Lung (tissue), 12 donors: Measurements from ENCODE around the gene TFF1. TPM values are rescaled to one million over a fixed set of nuclear protein-coding genes. Genes with fewer than 3 reads are reported as not detected.

Source experiments
- ATAC-seq: fragments of 200-7000 bp; cut with Tn5 transposase; one replicate; pipeline ENCODE4 v1.9.1; 2020; ENCODE audit warnings: moderate number of reproducible peaks; ENCODE audit not compliant: insufficient read depth, low FRiP score
- DNase-seq, 3 donors: peaks; one replicate each; pipeline ENCODE4 v3.0.0-alpha.2; 2013 to 2017
- H3K27ac ChIP-seq, 2 donors: one replicate each; pipeline ENCODE4 v1.5.1; 2013; ENCODE audit warnings: mild to moderate bottlenecking in 2 of 2, moderate library complexity in 2 of 2, control low read depth in 1 of 2, inconsistent platforms in 1 of 2, low read depth in 1 of 2, low read length in 1 of 2
- H3K27me3 ChIP-seq, 3 donors: one replicate each; pipeline ENCODE4 v1.5.1; 2013; ENCODE audit warnings: low read length in 2 of 3; ENCODE audit not compliant: control insufficient read depth in 3 of 3, insufficient read depth in 3 of 3
- H3K36me3 ChIP-seq, 4 donors: one replicate each; pipeline ENCODE4 v1.5.1; 2013; ENCODE audit warnings: low read length in 4 of 4, mild to moderate bottlenecking in 1 of 4, moderate library complexity in 1 of 4; ENCODE audit not compliant: control insufficient read depth in 4 of 4, insufficient read depth in 4 of 4
- H3K4me1 ChIP-seq, 5 donors: one replicate each; pipeline ENCODE4 v1.5.1; 2013; ENCODE audit warnings: low read length in 5 of 5, mild to moderate bottlenecking in 2 of 5, moderate library complexity in 1 of 5; ENCODE audit not compliant: control insufficient read depth in 5 of 5, insufficient read depth in 5 of 5
- H3K4me3 ChIP-seq: one replicate; pipeline ENCODE4 v1.5.1; 2013; ENCODE audit warnings: mild to moderate bottlenecking, control low read depth, moderate library complexity
- H3K9ac ChIP-seq, 2 donors: one replicate each; pipeline ENCODE4 v1.5.1; 2013; ENCODE audit warnings: low read length in 2 of 2, control low read depth in 1 of 2; ENCODE audit not compliant: insufficient read depth in 1 of 2
- H3K9me3 ChIP-seq, 4 donors: one replicate each; pipeline ENCODE4 v1.5.1; 2013; ENCODE audit warnings: low read length in 3 of 4, mild to moderate bottlenecking in 1 of 4, moderate library complexity in 1 of 4; ENCODE audit not compliant: control insufficient read depth in 4 of 4, insufficient read depth in 3 of 4
- WGBS, 2 donors: extraction: QIAGEN DNeasy Blood & Tissue Kit; methylation state at CpG; one replicate each; pipeline ENCODE4 v1.1.7; 2013; 5-methylcytosine and 5-hydroxymethylcytosine counted together
- polyA plus RNA-seq, 2 donors: library from polyadenylated mRNA; stranded (reverse); fragments of 200-250 nt; gene quantifications; one replicate each; pipeline ENCODE4 v1.2.1, GENCODE V29; 2013
- total RNA-seq, 2 donors: library from RNA; depleted of rRNA in 1 of 2; stranded (reverse); fragments of >200 nt in 1 of 2; gene quantifications; one replicate each; pipeline ENCODE4 v1.2.1, GENCODE V29; 2014 to 2021
- TF ChIP-seq, protein P1 (sequence below): IDR thresholded peaks from 2 replicates; pipeline ENCODE4 v1.5.1; 2012; ENCODE audit warnings: mild to moderate bottlenecking; ENCODE audit errors: control extremely low read depth, extremely low read depth
- donor health status: control.
- donor health status: control.
- donor health status: Bipolar disorder and iron deficiency.
- donor health status: healthy.
- donor health status: DM: yes; HTN: yes; CAD: no.

TFF1 gene
- total and polyA plus RNA-seq, 4 donors = 0.83 to 3.8 (median 1.2) TPM; not detected in 1

GRCh38 chr21:42352441-42353095 is 13.8 kb downstream of the TFF1 start:
- Histone ChIP-seq H3K27me3 (peaks cover 0 to 3% (median 0%) of the 10 kb centered on the region in 3 donors), H3K4me3 (no peak overlapping the region), H3K9me3 (peaks cover 0 to 8% (median 0%) of the 10 kb centered on the region in 4 donors), H3K36me3 (no peaks in the 10 kb centered on the region), H3K9ac (no peak overlapping the region), H3K27ac (no peak overlapping the region), H3K4me1 (no peaks in the 10 kb centered on the region)
- WGBS, 2 donors = 88 to 91% methylated on average over 14 of the region's 14 CpGs
- TF ChIP-seq, protein P1, sequence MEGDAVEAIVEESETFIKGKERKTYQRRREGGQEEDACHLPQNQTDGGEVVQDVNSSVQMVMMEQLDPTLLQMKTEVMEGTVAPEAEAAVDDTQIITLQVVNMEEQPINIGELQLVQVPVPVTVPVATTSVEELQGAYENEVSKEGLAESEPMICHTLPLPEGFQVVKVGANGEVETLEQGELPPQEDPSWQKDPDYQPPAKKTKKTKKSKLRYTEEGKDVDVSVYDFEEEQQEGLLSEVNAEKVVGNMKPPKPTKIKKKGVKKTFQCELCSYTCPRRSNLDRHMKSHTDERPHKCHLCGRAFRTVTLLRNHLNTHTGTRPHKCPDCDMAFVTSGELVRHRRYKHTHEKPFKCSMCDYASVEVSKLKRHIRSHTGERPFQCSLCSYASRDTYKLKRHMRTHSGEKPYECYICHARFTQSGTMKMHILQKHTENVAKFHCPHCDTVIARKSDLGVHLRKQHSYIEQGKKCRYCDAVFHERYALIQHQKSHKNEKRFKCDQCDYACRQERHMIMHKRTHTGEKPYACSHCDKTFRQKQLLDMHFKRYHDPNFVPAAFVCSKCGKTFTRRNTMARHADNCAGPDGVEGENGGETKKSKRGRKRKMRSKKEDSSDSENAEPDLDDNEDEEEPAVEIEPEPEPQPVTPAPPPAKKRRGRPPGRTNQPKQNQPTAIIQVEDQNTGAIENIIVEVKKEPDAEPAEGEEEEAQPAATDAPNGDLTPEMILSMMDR = no peak
- DNase-seq (no peak), ATAC-seq (no peak)

DNA sequence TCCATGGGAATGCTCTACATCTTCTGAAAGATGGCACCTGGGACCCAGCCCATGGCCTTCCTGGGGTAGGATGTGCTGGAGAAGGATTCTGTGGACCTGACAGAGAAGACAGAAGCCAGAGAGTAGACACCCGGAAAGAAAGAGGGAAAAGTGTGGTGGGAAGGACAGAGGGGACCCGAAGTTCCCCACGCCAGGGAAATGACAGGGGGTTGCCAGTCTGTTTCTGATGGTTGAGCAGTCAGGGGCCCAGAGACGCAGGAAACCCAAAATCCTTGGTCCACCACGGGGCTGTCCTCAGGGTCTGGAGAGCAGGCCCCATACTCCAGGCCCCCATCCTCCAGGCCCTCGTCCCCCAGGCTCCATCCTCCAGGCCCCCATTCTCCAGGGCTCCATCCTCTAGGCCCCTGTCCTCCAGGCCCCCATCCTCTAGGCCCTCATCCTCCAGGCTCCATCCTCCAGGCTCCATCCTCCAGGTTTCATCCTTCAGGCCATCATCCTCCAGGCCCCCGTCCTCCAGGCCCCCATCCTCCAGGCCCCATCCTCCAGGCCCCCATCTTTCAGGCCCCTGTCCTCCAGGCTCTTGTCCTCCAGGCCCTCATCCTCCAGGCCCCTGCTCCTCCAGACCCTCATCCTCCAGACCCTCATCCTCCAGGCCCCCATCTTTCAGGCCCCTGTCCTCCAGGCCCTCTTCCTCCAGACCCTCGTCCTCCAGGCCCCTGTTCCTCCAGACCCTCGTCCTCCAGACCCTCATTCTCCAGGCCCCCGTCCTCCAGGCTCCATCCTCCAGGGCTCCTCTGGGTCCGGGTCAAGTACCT is 14.5 kb downstream of the TFF1 start:
- TF ChIP-seq, protein P1 = no peak
- Histone ChIP-seq H3K9ac (no peak overlapping the region), H3K36me3 (no peaks in the 10 kb centered on the region), H3K27me3 (no peaks in the 10 kb centered on the region), H3K4me1 (no peaks in the 10 kb centered on the region), H3K4me3 (no peak overlapping the region), H3K27ac (no peak overlapping the region), H3K9me3 (peaks cover 0 to 7% (median 0%) of the 10 kb centered on the region in 4 donors)
- no peak for ATAC-seq
- no peak for DNase-seq
- 81 to 87% methylated on average over 11 of the region's 11 CpGs for WGBS, 2 donors

GRCh38 chr21:42350927-42351426 is 15.4 kb downstream of the TFF1 start, which contains the start of gene TFF2:
TFF2 (minus strand) TSS chr21:42350994; CDS start chr21:42350957, 37 bp downstream.
- TF ChIP-seq, protein P1 = no peak
- H3K9ac ChIP-seq = no peak within 1 kb of the TSS
- DNase-seq = no peak
- no peaks in the 10 kb centered on the region for H3K36me3 ChIP-seq
- 76 to 87% methylated on average over 13 of the region's 13 CpGs for WGBS, 2 donors
- H3K4me3 ChIP-seq = no peak within 1 kb of the TSS
- H3K4me1 ChIP-seq = no peaks in the 10 kb centered on the region
- no peak within 1 kb of the TSS for H3K27ac ChIP-seq
- H3K27me3 ChIP-seq = peaks cover 0 to 3% (median 0%) of the 10 kb centered on the region in 3 donors
- ATAC-seq = no peak
- peaks cover 0 to 3% (median 0%) of the 10 kb centered on the region in 4 donors for H3K9me3 ChIP-seq
